ENCODE measurements around the gene EHF.

The EHF gene

GRCh38 chr11:34620820-34621792, at the start of gene EHF:
Gene EHF (plus strand): TSS chr11:34621093. CDS start chr11:34642631, 21,538 bp downstream.
- no peak for ATAC-seq
- TF ChIP-seq ZNF70 (CRISPR knock-in tag; IDR thresholded peaks at IDR 0.05): no peak
- no peak for TF ChIP-seq ZC3H10 (CRISPR knock-in tag; IDR thresholded peaks at IDR 0.05)

DNA sequence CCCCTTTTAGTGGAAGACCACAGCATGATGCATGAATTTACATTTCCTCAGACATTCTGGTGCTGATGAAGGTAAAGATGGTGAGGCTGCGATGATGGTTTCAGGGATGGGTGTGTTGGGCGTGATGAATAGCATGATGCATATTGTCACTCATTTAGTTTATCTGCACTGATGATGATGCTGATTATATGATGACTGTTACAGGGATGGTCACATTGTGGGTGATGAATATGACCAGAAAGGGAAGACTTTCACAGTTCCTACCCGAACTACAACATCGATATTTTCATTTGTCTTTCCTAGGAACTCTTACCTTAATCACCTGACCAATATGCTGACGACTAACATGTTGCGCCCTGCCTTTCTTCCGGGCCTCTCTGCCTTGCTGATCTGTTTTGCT, 47.4 kb upstream of the EHF start:
- no peak for TF ChIP-seq ZFP3 (CRISPR knock-in tag; IDR thresholded peaks at IDR 0.05)
- no peak for TF ChIP-seq PATZ1 (CRISPR knock-in tag; IDR thresholded peaks at IDR 0.05; ENCODE audit: borderline replicate concordance)
- TF ChIP-seq POU6F1 (CRISPR knock-in tag; IDR thresholded peaks at IDR 0.05; ENCODE audit: borderline replicate concordance, low read depth): no peak
- no peak for TF ChIP-seq CSRNP3 (CRISPR knock-in tag; IDR thresholded peaks at IDR 0.05)
- TF ChIP-seq RARB (CRISPR knock-in tag; IDR thresholded peaks at IDR 0.05): no peak
- no peak for ATAC-seq

GRCh38 chr11:34575261-34575660, 45.6 kb upstream of the EHF start:
- ATAC-seq: no peak

More at GRCh38 chr11:34575261-34575660, 45.6 kb upstream of the EHF start:
- TF ChIP-seq BACH2 (CRISPR knock-in tag; IDR thresholded peaks at IDR 0.05; ENCODE audit: borderline replicate concordance): no peak
- no peak for TF ChIP-seq ZNF70 (CRISPR knock-in tag; IDR thresholded peaks at IDR 0.05)
- TF ChIP-seq PATZ1 (CRISPR knock-in tag; IDR thresholded peaks at IDR 0.05; ENCODE audit: borderline replicate concordance): no peak
- no peak for TF ChIP-seq SNAI2 (CRISPR knock-in tag; IDR thresholded peaks at IDR 0.05)
- TF ChIP-seq CSDC2 (CRISPR knock-in tag; IDR thresholded peaks at IDR 0.05): no peak
- no peak for TF ChIP-seq PPARA (CRISPR knock-in tag; IDR thresholded peaks at IDR 0.05; ENCODE audit: borderline replicate concordance)
- TF ChIP-seq TSHZ2 (CRISPR knock-in tag; IDR thresholded peaks at IDR 0.05): no peak
- no peak for TF ChIP-seq OSR1 (CRISPR knock-in tag; IDR thresholded peaks at IDR 0.05)
- TF ChIP-seq ISL1 (CRISPR knock-in tag; IDR thresholded peaks at IDR 0.05): no peak
- TF ChIP-seq ZC3H10 (CRISPR knock-in tag; IDR thresholded peaks at IDR 0.05): no peak
- TF ChIP-seq ZNF565 (CRISPR knock-in tag; conservative IDR thresholded peaks at IDR 0.05; ENCODE audit: low read depth): no peak
- no peak for TF ChIP-seq POU6F1 (CRISPR knock-in tag; IDR thresholded peaks at IDR 0.05; ENCODE audit: borderline replicate concordance, low read depth)
- TF ChIP-seq CSRNP3 (CRISPR knock-in tag; IDR thresholded peaks at IDR 0.05): no peak
